ENCODE measurements around the gene MTERF1. TPM values are rescaled to one million over a fixed set of nuclear protein-coding genes. Genes with fewer than 3 reads are reported as not detected.

MTERF1 gene, protein sequence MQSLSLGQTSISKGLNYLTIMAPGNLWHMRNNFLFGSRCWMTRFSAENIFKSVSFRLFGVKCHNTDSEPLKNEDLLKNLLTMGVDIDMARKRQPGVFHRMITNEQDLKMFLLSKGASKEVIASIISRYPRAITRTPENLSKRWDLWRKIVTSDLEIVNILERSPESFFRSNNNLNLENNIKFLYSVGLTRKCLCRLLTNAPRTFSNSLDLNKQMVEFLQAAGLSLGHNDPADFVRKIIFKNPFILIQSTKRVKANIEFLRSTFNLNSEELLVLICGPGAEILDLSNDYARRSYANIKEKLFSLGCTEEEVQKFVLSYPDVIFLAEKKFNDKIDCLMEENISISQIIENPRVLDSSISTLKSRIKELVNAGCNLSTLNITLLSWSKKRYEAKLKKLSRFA
- total RNA-seq, result 10 to 100 TPM; 14.8 to 16.8 TPM

DNA sequence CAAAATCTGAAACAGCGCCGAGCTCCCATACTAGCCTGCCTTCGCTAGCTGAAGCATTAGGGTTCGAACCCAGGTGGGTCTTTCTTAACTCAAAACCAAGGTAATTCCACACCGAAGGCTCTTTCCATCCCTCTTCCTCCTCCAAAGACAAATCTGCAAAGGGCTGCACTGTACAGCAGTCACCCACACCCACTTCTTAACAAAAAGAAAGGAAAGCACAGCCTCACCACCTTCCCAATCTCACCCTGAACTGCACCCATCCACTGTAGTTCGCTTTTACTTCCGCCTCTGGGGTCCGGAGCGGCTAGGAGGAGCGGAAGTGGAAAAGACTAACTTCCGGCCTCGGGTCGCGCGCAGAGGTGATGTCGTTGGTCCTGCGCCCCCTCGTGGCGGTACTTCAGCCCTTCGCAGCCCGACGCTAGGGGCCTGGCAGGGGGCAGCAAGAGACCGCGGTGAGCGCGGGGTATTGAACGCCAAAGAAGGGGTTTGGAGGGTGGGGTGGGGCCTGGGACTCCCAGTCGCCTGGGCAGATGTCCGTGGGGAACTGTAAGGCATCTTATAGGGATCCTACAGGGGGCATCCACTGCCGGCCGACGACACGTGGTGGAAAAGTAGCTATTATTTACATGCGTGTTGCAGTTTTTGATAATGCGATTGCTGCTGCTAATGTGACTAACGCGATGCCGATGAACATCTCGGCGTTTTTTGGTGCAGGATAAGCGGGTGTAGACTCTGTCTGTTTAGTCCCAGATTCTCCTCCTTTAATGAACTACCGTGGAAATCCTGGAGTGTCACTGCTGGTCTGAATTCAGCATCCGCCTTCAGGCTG, at the start of gene MTERF1:
MTERF1 (minus strand) TSS at position 290 of the 829 bp plus-strand sequence. CDS start 619 bp downstream, outside the sequence.
- TF ChIP-seq, protein P1, sequence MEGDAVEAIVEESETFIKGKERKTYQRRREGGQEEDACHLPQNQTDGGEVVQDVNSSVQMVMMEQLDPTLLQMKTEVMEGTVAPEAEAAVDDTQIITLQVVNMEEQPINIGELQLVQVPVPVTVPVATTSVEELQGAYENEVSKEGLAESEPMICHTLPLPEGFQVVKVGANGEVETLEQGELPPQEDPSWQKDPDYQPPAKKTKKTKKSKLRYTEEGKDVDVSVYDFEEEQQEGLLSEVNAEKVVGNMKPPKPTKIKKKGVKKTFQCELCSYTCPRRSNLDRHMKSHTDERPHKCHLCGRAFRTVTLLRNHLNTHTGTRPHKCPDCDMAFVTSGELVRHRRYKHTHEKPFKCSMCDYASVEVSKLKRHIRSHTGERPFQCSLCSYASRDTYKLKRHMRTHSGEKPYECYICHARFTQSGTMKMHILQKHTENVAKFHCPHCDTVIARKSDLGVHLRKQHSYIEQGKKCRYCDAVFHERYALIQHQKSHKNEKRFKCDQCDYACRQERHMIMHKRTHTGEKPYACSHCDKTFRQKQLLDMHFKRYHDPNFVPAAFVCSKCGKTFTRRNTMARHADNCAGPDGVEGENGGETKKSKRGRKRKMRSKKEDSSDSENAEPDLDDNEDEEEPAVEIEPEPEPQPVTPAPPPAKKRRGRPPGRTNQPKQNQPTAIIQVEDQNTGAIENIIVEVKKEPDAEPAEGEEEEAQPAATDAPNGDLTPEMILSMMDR (IDR thresholded peaks at IDR 0.05), result peak; percentile 93
- peak within 1 kb of the TSS; percentile 74 for H3K4me3 ChIP-seq
- intact Hi-C loops (cut with DNase I), result loop anchor here (5.0 kb wide), 1 partner anchor 62 kb away; the partner anchor contains the start of gene AKAP9
- no peaks in the 10 kb centered on the region for H3K4me1 ChIP-seq
- DNase-seq, result peak; percentile 94
- no peaks in the 10 kb centered on the region for H3K27me3 ChIP-seq
- peak within 1 kb of the TSS; percentile 28 for H3K27ac ChIP-seq
- H3K9me3 ChIP-seq, result no peaks in the 10 kb centered on the region
- no peaks in the 10 kb centered on the region for H3K36me3 ChIP-seq
- peak within 1 kb of the TSS; percentile 64 to 69 for H3K9ac ChIP-seq (ENCODE audit: low read depth in 2 of 2, low read length in 2 of 2)

DNA sequence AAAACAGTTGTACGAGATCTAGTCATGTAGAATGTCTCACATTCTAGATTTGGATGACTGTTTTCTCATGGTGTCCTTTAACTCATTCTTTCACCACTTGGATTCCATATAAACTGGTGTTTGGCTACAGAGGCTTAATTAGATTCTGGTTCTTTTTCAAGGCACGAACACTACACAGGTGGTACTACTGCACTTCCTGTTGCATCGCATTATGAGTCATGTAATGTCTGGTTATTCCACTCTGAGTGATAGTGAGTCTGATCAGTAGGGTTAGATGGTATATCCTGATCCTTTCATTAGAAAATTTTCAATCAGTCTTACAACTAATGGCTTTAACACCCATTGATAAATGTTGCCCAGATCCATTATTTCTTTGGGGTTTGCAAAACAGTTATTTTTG, 49.0 kb upstream of the MTERF1 start:
- intact Hi-C loops (cut with DNase I), result no loop called here
- Histone ChIP-seq H3K27me3 (no peaks in the 10 kb centered on the region), H3K9me3 (no peaks in the 10 kb centered on the region), H3K9ac (ENCODE audit: low read depth in 2 of 2, low read length in 2 of 2) (no peak overlapping the region), H3K27ac (no peak overlapping the region), H3K4me3 (no peak overlapping the region), H3K36me3 (no peaks in the 10 kb centered on the region), H3K4me1 (no peaks in the 10 kb centered on the region)
- DNase-seq, result no peak
- TF ChIP-seq, protein P1 (IDR thresholded peaks at IDR 0.05), result no peak

DNA sequence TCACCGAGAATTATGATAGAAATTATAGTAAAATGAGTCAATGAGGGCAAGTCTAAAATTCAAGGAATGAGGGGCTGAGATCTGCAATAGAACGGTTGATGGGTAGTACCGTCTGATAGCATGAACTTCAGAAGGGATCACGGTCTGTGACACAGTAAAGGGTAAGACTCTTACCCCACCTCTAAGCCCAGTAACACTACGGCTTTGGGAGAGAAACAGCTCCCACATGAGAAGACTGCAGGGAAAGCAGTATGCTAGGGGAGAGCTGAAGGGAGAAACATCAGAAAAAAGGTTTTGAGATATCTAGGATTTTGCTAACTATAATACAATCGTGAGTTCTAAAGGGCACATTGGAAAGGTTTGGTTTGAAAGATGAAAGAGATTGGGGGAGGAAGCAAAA, 47.4 kb upstream of the MTERF1 start:
- no peak for DNase-seq
- Histone ChIP-seq H3K4me3 (no peak overlapping the region), H3K36me3 (no peaks in the 10 kb centered on the region), H3K27ac (no peak overlapping the region), H3K4me1 (no peaks in the 10 kb centered on the region), H3K9me3 (no peaks in the 10 kb centered on the region), H3K9ac (ENCODE audit: low read depth in 2 of 2, low read length in 2 of 2) (no peak overlapping the region), H3K27me3 (no peaks in the 10 kb centered on the region)
- intact Hi-C loops (cut with DNase I), result no loop called here
- TF ChIP-seq, protein P1 (IDR thresholded peaks at IDR 0.05), result no peak

DNA sequence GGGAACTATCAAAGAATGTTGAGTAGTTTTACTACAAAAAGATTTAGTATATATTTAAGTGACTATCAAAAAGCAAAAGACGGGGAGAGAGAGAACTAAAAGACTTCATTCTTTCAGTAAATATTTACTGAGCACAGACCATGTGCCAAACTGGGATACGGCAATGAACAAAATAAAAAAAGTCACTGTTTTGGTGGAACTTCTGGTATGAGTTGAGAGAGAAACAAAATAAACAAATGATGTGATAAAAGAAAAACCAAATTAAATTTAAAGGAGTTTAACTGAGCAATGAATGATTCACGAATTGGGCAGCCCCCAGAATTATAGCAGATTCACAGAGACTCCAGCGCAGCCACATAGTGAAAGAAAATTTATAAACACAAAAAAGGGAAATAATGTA, 42.4 kb upstream of the MTERF1 start:
- H3K9me3 ChIP-seq, result no peaks in the 10 kb centered on the region
- no peak for DNase-seq
- no peak overlapping the region for H3K27ac ChIP-seq
- H3K4me1 ChIP-seq, result no peaks in the 10 kb centered on the region
- TF ChIP-seq, protein P1 (IDR thresholded peaks at IDR 0.05), result no peak
- no peaks in the 10 kb centered on the region for H3K27me3 ChIP-seq
- H3K36me3 ChIP-seq, result no peaks in the 10 kb centered on the region
- intact Hi-C loops (cut with DNase I), result no loop called here
- H3K9ac ChIP-seq (ENCODE audit: low read depth in 2 of 2, low read length in 2 of 2), result no peak overlapping the region
- no peak overlapping the region for H3K4me3 ChIP-seq

DNA sequence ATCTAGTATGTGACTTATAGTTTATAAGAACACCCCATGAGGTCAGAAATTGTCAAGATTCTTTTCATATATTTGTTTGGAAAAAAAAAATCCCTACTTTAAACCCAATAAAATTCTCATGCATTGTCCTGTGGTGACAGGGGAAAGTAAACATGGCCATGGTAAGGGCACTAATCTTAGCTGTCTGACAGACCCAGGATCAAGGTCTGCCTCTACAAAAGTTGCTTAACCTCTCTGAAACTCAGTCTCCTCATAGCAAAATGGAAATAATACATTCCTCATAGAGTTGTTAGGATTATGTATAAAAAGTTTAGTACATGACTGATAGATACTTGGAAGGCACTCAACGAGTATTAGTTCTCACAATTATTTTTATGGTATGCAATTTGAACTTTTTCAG, 37.9 kb upstream of the MTERF1 start:
- Histone ChIP-seq H3K36me3 (no peaks in the 10 kb centered on the region), H3K9ac (ENCODE audit: low read depth in 2 of 2, low read length in 2 of 2) (no peak overlapping the region), H3K9me3 (no peaks in the 10 kb centered on the region), H3K27ac (no peak overlapping the region), H3K4me1 (no peaks in the 10 kb centered on the region), H3K4me3 (no peak overlapping the region), H3K27me3 (no peaks in the 10 kb centered on the region)
- TF ChIP-seq, protein P1 (IDR thresholded peaks at IDR 0.05), result no peak
- no peak for DNase-seq
- intact Hi-C loops (cut with DNase I), result no loop called here
